GM18868 (cell line): Measurements from ENCODE around the gene CEBPG.

Experiments used
- ATAC-seq: cut with Tn5 transposase; IDR thresholded peaks from one replicate; pipeline ENCODE4 v1.9.1; 2021; ENCODE audit warnings: mild to moderate bottlenecking, moderate library complexity; ENCODE audit not compliant: unreplicated experiment

The CEBPG gene

DNA sequence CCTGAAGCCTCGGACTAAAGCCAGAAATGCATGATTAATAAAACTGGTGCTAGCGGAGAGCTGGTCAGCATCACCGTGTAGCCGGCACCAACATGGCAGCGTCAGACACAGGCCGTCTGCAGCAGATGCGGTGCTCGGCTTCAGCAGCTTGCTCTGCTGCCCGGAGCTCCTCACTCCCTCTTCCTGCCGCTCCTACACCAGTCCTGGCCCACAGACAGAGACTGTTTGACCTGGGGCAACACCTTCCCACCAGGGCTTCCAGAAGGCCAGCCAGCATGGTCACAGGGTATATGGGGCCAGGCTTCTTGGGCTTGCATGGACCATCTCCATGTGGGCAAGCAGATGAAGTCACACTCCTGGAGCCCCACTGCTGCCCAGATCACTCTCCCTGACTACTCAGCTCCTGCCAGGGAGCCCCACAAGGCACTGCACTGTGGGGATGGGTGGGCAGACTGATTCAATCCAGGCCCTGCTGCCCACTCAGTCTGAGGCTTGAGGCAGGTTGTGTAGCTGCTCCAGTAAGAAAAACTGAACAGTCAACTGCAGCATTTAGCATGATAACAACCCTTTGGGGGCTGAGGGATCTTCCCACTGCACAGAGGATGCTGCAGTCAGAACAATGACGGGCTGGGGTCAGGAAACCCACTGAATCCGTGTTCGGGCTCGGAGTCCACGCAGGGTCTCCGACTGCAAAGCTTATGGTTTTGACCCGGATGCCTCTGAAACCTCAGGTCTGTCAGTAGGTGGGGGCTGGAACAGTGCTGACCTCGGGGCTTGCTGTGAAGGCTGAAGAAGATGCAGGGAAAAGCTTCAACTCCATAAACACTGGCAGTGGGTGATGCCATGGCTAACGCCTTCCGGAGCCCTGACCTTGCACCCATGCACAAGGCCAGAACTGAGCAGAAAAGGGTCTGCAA, 45.6 kb downstream of the CEBPG start:
- ATAC-seq: no peak

DNA sequence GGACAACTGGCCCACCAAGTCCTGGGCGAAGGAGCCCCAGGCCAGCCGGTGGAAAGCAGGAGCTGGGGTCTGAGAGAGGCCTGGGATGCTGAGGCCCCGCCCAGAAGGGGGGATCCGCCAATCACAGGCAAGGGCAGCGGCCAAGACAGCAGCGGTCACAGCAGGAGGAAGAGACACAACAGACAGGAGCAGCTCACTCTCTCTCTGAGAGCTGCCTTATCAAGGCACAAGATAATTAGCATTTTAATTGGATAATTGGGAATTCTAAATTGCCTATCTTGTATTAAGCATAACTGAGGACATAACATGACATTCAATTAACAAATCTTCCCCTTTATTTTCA, 46.2 kb downstream of the CEBPG start:
- ATAC-seq: no peak

DNA sequence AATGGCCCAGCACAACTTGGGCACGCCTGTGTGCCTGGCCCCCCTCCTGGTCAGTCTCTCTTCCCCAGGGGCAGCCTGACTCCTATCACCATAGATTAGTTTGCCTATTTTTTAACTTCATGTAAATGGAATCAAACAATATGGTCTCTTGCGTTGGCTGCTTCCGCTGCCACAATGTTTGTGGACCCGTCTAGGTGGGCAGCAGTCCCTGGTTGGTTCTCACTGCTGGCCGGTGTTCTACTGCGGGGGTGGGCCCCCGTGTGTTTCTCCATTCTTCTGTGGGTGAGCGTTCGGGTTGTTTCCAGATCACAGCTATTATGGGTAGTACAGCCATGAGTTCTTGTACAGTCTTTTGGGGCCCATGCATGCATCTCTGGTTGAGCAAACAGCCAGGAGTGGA, 47.3 kb downstream of the CEBPG start:
- ATAC-seq: no peak

DNA sequence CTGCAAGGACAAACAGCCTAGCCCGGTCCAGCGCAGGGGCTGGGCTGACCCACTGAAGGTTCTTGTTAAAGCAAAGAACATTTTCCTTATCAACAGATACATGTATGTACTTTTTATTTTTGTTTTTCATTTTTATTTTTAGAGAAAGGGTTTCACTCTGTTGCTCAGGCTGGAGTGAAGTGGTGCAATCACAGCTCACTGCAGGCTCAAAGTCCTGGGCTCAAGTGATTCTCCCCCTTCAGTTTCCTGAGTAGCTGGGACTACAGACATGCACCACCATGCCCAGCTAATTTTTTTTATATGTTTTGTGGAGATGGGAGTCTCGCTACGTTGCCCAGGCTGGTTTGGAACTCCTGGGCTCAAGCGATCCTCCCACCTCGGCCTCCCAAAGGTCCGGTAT, 47.9 kb downstream of the CEBPG start:
- ATAC-seq: no peak

DNA sequence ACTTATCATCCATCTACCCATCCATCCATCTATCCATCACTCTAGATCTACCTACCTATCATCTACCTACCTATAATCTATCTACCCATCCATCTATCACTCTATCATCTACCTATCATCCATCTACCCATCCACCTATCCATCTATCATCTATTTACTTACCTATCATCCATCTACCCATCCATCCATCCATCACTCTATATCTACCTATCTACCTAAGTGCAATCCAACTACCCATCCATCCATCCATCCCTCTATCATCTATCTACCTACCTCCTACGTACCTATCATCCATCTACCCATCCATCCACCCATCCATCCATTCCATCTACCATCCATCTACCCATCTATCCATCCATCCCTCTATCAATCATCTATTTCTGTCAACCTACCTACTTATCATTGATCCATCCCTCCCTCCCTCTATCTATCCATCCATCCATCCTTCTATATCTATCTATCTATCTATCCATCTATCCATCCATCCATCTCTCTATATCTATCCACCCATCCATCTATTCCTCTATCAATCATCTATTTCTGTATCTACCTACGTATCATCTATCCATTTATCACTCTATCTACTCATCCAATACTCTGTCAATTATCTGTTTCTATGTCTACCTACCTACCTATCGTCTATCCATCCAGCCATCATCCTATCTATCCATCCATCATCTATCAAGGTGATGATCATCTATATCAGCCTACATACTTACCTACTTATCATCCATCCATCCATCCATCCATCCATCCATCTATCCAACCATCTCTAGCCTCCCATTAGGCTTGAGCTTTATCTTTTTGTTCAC, 49.1 kb downstream of the CEBPG start:
- no peak for ATAC-seq

DNA sequence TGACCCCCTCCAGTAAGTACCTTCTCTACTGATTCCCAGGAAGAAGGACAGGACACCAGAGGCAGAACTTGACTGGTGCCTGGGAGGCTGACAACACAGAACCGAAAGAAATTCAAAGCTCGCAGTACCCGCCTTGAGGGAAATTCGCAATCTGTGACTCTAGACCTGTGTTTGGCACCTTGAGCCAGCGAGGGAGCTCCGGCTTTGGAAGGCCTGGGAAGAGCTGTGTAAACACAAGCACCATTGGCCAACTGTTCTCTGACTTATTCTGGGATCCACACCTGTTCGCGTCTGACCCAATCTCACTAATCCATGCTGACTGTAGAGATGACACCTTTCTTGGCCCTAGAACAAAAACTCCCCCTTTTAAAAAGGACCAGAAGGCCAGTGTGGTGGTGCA, 50.7 kb downstream of the CEBPG start:
- no peak for ATAC-seq

DNA sequence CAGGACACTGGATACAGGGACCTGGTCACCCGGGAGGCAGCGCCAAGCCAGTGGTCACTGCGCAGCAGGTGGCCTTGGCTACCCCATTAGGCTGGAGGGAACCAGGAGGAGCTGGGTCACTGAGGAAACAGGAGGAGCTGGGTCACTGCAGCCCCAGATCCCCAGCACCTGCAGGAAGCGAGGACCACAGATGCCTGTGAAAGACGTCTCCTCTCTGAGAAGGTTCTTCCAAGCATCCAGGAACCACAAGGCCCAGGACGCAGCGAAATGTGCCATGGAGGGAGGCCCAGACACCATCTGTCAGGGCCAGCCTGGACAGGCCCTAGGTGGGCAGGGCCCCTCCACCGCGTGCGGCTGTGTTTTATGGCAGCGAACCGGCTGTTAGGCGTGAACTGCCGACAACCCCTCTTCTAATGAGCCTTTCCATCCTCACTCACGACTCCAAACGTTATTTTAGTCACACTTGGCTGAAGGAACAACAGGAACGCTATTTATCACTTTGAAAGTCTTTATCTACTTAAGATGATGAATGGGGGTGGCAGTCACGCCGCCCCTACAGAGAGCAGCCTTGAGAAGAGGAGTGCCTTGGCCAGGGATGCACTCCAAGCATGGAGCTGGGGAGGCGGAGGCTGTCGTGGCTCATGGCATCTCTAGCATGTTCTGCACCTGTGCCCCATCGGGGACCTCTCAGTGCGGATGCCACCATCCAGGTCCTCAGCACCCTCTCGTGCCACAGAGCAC, 53.3 kb downstream of the CEBPG start:
- no peak for ATAC-seq

DNA sequence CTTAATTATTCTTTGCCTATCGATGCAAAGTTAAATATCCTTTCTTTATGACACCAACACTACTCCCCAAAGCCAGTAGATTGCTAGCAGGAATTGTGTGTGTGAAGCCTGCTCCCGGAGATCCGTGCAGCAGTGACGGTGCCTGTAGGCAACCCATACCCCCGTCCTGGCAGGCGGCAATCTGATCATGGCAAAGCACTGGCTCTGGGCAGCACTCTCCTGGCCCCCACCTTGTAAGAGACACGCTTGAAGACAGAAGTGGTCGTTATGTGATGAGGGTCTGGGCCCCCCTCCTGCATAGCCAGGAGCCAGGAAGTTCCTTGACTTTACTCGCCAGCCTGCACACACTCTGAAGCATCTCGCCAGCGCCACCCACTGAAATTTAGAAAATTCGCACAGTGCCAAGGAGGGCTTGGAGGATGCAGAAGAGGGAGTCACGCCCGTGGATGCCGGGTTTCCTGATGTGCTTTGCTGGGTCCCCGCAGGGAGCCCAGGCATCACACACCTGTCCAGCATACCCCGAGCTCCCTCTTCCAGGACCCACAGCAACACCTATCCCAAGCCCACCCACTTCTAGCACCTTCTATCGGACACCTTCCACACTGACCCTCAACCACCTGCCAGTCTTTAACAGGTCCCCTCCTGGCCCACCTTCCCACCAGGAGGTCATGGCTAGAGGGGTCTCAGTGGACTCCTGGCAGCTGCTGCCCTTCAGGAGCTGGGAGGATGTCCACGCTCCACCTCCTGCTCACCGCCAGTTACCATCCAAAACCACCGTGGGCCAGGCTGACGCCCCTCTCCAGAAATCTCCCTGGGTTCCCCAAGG, 54.5 kb downstream of the CEBPG start:
- no peak for ATAC-seq

DNA sequence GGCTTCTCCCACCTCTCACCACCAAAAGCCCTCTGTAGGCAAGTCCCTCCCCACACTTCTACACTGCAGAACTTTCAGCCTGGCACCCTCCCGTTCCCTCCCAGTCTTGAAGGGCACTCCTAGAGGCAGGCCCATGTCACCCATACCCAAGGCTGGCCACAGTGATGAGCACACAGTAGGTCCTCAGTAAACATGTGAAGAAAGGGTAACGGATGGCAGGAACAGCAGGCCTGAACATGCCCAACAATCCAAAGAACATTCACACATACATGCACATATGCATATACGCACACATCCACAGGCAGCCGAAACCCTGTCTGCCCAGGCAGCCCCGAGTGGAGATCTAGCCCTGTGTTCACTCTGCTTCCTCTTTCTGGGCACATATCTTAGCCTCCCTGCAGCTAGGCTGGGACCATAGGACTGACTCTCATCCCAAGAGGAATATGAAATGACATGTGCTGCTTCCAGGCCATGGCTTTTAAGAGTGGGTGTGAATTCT, 55.2 kb downstream of the CEBPG start:
- ATAC-seq: no peak

DNA sequence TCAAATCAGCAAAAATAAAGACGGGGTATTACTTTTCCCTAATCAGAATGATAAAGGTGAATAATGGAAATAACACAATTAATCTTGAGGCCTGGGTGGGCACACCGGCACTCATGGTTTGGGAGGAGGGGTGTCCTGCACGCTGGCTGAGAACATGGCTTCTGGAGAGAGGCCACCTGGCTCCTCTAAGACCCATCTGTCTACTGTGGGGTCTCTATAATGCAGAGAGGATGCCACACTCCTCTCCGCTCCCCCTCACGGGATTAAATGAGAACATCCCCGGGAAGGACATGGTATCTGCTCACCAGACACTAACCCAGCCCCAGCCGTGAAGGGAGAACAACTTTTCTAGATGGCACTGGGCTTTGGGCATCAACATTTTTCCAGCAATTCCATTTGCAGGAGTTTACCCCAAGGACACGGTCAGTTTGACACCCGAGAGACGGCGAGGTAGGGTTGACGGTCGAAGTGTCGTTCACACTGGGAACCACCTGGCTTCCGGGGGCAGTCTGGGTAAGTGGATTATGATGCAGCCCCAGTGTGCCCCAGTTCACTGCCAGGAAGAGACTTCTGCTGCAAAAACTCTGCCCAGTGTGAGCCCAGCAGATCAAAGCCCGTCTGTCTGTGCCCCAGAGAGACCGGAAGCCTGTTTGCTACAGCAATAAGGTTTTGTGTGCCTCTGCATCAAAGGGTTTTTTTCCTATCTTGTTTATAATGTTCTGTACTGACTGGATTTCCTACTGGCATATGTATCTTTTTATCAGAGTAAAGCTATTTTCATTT, 56.6 kb downstream of the CEBPG start:
- ATAC-seq: no peak

DNA sequence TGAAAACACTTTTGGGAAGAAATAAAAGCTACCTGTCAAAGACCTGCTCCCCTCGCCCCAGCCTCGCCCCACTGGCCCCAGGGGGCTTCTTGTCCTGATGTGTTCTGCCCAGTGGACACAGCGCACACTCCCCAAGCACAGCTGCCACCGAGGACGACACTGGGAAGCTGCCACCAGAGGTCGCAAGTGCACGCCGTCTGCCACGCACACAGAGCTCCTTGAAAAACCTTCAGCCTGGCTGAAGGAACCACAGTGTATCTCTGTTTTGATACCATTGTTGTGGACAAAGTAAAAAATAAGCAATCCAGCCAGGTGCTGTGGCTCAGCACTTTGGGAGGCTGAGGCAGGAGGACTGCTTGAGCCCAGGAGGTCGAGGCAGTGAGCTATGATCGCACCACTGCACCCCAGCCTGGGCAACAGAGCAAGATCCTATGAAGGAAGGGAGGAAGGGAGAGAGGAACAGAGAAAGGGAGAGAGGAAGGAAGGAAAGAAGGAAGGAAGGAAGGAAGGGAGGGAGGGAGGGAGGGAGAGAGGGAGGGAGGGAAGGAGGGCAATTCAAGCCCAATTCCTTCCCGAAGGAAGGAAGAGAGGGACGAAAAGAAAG, 57.3 kb downstream of the CEBPG start:
- ATAC-seq: no peak

DNA sequence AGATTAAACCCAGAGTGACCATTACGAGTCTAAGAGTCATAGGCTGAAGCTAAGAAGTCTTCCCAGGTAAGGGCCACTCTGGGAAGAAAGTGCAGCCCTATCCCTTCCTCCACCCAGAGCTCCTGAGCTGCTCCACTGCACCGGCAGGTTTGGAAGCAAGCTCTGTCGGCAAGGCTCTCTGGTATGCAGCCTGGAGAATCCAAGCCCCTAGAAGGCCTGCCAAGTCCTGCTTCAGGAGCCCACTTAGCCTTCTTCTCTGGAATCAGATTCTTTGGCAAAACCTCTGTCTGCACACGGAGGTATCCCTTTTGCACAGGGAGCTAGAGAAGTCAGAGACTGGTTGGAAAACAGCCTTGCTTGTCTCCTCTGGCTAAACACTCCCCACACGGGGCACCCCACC, 58.5 kb downstream of the CEBPG start:
- ATAC-seq: no peak
